ENCODE data around the gene CEND1.
"Not testable (repeated sequence)": the region's sequence is repeated elsewhere in the genome, so short reads cannot be mapped to it uniquely, and the experiment has no call there.

The CEND1 gene

GRCh38 chr11:763549-764321 lies 26.2 kb downstream of the CEND1 start:
- DNase-seq (ENCODE audit: low read depth): no peak

- DNase-seq (ENCODE audit: low read depth): no peak
These were observed 26.8 kb downstream of the CEND1 start for GRCh38 chr11:763073-763463.

DNA sequence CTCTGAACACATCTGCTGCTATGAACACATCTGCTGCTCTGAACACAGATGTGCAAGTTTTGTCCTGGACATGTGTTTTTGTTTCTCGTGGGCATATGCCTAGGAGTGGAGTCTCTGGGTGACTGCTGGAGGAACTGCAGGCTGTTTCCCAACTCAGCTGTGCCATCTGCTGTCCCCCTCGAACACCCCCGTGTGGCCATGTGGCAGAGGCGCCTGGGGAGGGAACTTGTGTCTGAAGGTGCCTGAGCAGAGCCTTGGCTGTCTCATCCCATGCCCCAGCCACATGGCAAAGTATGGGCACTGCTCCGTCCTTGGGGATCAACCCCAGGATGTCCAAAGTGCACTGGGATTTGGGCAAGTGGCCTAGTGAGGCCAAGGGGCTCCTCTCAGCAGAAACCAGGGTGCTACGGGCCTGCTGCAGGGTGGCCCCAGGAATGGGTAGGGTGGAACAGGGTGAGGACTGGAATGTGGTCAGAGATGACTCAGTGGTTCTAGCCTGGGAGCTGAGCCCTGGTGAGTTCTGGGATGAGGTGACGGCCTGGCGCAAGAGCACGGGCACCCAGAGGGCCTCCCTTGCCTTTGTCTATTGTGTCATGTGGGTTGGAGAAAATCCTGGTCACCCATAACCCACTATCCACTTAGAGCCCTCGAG lies 27.3 kb downstream of the CEND1 start:
- DNase-seq (ENCODE audit: low read depth): no peak

DNA sequence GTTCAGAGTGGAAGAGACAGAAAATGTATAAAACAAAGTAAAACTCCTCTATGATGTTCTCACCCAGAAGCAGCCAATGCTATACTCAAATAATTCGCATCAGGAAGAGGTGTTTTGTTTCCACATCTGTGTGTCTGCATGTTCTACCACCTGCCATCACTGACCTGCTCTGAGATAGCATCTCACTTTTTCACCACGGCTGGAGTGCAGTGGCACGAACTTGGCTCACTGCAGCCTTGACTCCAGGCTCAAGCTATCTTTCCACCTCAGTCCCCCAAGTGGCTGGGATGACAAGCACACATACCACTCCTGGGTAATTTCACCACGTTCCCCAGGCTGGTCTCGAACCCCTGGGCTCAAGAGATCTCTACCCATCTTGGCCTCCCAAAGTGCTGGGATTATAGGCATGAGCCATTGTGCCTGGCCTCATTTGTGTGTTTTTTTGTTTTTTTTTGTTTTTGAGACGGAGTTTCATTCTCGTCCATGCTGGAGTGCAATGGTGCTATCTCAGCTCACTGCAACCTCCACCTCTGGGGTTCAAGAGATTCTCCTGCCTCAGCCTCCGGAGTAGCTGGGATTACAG lies 28.3 kb downstream of the CEND1 start:
- no peak for DNase-seq (ENCODE audit: low read depth)

DNA sequence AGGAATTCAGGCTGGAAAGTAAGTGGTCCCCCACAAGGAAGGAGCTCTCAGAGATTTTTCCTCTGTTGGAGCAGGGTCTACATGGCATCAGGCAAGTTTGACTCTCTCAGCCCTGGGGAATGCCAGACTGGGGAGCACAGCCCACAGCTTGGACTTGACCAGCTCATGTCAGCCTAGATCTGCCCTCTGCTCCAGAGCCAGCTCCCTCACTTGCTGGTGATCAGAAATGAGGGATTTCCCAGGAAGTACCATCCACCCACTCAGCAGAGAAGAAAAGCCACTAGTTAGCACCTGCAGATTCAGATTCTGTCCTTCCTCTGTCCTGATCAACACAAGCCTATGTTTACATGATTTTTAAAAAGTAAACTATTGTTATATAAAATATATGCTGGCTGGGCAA lies 29.7 kb downstream of the CEND1 start:
- no peak for DNase-seq (ENCODE audit: low read depth)

DNA sequence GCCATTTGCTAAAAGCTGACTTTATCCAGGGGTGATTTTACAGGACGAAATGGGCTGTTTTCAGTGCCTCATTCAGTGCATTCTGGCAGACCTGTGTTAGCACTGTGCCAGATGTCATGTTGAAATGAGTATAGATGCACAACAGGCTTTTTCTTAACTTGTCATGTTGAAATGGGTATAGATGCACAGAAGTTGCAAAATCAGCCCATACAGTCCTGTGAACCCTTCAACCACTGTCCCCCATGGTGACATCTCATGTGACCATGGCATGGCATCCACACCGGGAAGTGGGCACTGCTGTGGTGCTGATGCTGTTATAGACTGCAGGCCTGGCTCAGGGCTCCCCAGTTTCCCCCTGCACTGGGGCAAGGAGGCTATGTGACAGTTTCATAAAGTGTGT lies 40.2 kb downstream of the CEND1 start:
- DNase-seq (ENCODE audit: low read depth): no peak

- DNase-seq (ENCODE audit: low read depth): no peak
These were observed 41.9 kb downstream of the CEND1 start for GRCh38 chr11:748007-748359.

GRCh38 chr11:747158-748006 lies 42.5 kb downstream of the CEND1 start, which contains the start of gene TALDO1:
Gene TALDO1, plus strand, starts transcription at chr11:747464. Its CDS starts 18 bp downstream, at chr11:747482.
- DNase-seq (ENCODE audit: low read depth): no peak

DNA sequence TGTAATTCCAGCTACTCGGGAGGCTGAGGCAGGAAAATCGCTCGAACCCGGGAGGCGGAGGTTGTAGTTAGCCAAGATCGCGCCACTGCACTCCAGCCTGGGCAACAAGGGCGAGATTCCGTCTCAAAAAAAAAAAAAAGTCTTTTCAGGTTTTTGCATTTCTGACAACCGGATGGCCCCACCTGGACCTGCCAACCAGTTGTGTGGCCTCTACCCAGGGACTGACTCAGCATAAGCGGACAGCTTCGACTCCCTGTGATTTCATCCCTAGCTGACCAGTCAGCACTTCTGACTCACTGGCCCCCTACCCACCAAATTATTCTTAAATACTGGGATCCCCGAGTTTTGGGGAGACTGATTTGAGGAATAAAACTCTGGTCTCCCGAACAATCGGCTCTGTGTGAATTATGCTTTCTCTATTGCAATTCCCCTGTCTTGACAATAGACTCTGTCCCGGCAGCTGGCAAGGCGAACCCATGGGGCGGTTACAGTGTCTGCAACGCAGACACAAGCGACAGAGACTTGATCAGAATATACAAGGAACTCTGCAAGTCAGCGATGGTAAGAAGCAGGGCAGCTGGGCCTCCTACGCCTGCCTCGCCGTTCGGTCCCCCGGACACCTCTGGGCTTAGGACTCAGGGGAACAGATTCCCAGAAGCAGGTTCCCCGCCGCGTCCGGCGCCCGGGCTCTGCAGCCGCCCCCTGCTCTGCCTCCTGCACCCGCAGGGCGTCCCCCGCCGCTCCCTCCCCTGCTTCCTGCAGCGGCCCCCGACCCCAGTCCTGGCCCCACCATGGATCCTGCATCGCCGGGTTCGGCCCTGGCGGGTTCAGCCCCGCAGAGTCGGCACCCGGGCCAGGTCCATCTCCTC lies 43.4 kb downstream of the CEND1 start:
- DNase-seq (ENCODE audit: low read depth): no peak

DNA sequence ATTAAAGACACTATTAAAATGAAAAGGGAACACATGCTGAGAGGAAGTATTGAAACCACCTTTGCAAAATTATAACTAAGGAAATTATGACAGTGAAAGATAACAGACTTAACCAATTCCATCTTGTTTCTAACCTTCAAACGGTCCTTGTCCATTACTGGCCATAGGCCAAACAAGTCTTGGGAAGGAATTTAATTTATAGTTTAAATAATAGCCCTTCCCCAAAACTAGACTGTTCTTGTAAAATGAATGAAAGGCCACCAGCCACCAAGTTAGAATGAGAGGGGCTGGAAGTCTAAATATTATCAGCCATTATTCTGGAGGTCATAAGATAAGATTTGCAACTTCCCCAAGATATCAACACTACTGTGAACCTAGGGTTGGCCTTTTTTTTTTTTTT lies 44.5 kb downstream of the CEND1 start:
- DNase-seq (ENCODE audit: low read depth): no peak

GRCh38 chr11:742571-743201 lies 47.2 kb downstream of the CEND1 start:
- no peak for DNase-seq (ENCODE audit: low read depth)

DNA sequence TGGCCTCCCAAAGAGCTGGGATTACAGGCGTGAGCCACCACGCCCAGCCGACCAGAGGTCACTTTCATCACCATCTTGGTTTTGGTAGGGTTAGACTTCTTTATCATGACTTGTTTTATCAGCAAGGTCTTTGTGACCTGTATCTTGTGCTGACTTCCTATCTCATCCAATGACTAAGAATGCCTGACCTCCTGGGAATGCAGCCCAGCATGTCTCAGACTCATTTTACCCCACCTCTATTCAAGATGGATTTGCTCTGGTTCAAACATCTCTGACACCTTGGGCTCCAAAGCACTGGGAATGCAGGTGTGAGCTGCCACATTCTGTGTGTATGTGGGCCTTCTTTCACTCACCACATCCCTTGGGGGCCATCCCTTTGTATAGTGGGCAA lies 47.7 kb downstream of the CEND1 start:
- DNase-seq (ENCODE audit: low read depth): no peak

DNA sequence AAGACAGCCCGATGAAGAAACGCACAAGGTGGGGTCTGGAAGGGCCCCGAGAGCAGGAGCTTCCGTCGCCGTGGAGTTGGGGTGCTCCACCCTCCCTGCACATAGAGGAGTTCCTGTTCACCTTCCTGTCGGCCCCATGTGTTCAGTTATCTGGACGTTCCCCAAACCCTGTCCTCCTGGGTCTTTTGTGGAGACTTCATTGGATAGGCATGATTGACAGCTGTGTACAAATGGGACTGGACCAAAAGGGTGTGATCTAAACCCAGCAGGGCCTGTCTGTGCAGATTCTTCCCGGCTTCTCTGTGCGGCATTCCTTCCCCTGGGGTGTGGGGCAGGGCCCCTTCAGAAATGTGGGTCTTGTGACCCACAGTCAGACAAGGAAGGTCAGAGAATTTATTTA lies 52.0 kb downstream of the CEND1 start:
- not testable (repeated sequence) for DNase-seq (ENCODE audit: low read depth)

DNA sequence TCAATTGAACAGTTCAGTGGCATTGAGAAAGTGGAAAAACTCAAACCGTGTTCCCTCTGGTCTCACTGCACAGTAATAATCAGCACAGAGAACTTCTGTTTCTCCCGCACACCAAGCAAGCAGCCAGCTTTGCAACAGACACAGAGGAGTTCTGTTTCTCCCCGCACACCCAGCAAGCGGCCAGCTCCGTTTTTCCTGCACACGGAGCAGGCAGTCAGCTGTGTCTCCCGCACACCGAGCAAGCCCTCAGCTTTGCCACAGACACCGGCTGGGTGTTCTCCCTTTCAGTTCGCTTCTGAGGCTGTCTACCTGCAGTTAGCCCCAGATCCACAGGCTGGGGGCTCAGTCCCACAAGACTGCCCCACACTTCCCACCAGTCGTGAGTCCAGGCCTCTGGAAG lies 52.5 kb downstream of the CEND1 start:
- DNase-seq (ENCODE audit: low read depth): no peak
